ENCODE measurements around the gene SLC25A42.

GRCh38 chr19:19078801-19079200 lies 15.0 kb downstream of the SLC25A42 start:
- TF ChIP-seq MAFK (IDR thresholded peaks at IDR 0.05; ENCODE audit: low read depth, low read length) = no peak
- TF ChIP-seq CTCF (conservative IDR thresholded peaks at IDR 0.05; ENCODE audit: low read depth, low read length) = no peak
- no peak for TF ChIP-seq MAZ (IDR thresholded peaks at IDR 0.05; ENCODE audit: borderline replicate concordance, low read depth, low read length)
- no peak for TF ChIP-seq POLR2A (IDR thresholded peaks at IDR 0.05; ENCODE audit: low read depth, low read length)
- no peak for TF ChIP-seq SMC3 (IDR thresholded peaks at IDR 0.05; ENCODE audit: low read depth, low read length)
- no peak for TF ChIP-seq RAD21 (IDR thresholded peaks at IDR 0.05; ENCODE audit: low read length)
- TF ChIP-seq, protein P1, sequence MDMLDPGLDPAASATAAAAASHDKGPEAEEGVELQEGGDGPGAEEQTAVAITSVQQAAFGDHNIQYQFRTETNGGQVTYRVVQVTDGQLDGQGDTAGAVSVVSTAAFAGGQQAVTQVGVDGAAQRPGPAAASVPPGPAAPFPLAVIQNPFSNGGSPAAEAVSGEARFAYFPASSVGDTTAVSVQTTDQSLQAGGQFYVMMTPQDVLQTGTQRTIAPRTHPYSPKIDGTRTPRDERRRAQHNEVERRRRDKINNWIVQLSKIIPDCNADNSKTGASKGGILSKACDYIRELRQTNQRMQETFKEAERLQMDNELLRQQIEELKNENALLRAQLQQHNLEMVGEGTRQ (IDR thresholded peaks at IDR 0.05; ENCODE audit: low read depth, low read length) = no peak
- TF ChIP-seq NFE2L2 (IDR thresholded peaks at IDR 0.05; ENCODE audit: low read depth, low read length) = no peak
- TF ChIP-seq FOS (IDR thresholded peaks at IDR 0.05; ENCODE audit: low read depth, low read length) = no peak
- TF ChIP-seq RFX5 (IDR thresholded peaks at IDR 0.05; ENCODE audit: low read depth, low read length) = no peak
- no peak for TF ChIP-seq RCOR1 (IDR thresholded peaks at IDR 0.05; ENCODE audit: insufficient replicate concordance, low read length)
- TF ChIP-seq MXI1 (IDR thresholded peaks at IDR 0.05; ENCODE audit: borderline replicate concordance, low read depth, low read length) = no peak
- peak; percentile 61 for TF ChIP-seq CEBPB (IDR thresholded peaks at IDR 0.05; ENCODE audit: low read depth, low read length)
